VCaP (cell line): ENCODE results near the gene PTPRD.
"Not testable (repeated sequence)": the region's sequence is repeated elsewhere in the genome, so short reads cannot be mapped to it uniquely, and the experiment has no call there.

Experiments
- H3K27ac ChIP-seq: fragments of 450-650 bp; 2 replicates; pipeline ENCODE4 v1.5.1; 2017
- TF ChIP-seq, protein P1 (sequence below): fragments of 450-650 bp; conservative IDR thresholded peaks from 2 replicates; pipeline ENCODE4 v1.5.1; 2017; ENCODE audit warnings: mild to moderate bottlenecking, moderate library complexity

The PTPRD gene

DNA sequence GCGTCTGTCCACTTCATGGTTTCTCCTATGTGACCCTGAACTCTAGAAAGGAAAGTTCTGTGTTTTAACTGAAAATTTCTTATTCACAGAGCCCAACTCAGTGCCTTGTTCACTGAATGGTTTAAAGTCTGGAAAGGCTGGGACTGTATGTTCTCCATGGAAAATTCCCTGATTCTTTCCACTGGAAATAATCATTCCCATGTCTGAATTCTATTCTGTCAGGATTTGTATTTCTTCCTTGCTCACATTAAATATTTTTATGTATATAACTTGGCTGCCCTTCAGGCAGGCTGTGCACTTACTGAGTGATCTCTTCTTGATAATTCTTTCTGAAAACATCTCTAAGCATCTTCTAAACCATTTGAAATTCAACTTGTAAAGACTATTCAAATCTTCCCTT, 1686.3 kb downstream of the PTPRD start:
- TF ChIP-seq, protein P1, sequence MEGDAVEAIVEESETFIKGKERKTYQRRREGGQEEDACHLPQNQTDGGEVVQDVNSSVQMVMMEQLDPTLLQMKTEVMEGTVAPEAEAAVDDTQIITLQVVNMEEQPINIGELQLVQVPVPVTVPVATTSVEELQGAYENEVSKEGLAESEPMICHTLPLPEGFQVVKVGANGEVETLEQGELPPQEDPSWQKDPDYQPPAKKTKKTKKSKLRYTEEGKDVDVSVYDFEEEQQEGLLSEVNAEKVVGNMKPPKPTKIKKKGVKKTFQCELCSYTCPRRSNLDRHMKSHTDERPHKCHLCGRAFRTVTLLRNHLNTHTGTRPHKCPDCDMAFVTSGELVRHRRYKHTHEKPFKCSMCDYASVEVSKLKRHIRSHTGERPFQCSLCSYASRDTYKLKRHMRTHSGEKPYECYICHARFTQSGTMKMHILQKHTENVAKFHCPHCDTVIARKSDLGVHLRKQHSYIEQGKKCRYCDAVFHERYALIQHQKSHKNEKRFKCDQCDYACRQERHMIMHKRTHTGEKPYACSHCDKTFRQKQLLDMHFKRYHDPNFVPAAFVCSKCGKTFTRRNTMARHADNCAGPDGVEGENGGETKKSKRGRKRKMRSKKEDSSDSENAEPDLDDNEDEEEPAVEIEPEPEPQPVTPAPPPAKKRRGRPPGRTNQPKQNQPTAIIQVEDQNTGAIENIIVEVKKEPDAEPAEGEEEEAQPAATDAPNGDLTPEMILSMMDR = no peak

DNA sequence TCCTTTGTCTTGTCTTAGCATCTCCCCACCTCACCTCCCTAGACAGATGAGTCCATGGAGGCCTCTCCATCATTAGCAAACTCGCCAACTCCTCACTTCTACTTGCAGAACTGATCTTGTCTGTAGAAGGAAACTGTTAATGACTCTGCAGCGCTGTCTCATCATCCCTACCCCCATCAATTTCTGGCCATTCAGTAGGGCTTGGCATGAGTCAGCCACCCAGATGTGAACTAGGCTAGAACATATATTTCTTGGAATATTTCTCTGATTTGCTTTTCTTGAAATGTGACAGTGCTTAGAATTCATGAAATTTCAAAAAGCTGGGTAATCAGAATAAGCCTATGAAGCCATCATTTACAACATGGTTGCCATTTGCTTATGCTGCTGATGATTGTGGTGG, 1688.2 kb downstream of the PTPRD start:
- TF ChIP-seq, protein P1 = no peak
- H3K27ac ChIP-seq = no peak overlapping the region

More for the DNA sequence above, 1686.3 kb downstream of the PTPRD start:
- H3K27ac ChIP-seq = no peak overlapping the region

DNA sequence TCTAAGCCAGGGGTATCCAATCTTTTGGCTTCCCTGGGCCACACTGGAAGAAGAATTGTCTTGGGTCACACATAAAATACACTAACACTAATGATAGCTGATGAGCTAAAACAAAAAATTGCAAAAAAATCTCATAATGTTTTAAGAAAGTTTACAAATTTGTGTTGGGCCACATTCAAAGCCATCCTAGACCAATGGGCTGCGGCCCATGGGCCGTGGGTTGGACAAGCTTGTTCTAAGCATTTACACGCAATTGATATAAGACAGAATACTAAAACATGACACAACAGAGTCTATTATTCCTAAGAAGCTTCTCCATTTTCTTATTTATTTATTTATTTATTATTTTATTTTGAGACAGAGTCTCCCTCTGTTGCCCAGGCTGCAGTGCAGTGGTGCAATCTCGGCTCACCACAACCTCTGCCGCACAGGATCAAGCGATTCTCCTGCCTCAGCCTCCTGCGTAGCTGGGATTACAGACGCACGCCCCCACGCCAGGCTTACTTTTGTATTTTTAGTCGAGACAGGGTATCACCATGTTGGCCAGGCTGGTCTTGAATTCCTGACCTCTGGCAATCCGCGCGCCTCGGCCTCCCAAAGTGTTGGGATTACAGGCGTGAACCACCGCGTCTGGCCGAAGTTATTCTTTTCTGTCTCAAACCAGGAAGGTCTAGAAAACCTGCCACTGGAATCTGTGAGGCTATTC, 1692.2 kb downstream of the PTPRD start:
- H3K27ac ChIP-seq = not testable (repeated sequence)

DNA sequence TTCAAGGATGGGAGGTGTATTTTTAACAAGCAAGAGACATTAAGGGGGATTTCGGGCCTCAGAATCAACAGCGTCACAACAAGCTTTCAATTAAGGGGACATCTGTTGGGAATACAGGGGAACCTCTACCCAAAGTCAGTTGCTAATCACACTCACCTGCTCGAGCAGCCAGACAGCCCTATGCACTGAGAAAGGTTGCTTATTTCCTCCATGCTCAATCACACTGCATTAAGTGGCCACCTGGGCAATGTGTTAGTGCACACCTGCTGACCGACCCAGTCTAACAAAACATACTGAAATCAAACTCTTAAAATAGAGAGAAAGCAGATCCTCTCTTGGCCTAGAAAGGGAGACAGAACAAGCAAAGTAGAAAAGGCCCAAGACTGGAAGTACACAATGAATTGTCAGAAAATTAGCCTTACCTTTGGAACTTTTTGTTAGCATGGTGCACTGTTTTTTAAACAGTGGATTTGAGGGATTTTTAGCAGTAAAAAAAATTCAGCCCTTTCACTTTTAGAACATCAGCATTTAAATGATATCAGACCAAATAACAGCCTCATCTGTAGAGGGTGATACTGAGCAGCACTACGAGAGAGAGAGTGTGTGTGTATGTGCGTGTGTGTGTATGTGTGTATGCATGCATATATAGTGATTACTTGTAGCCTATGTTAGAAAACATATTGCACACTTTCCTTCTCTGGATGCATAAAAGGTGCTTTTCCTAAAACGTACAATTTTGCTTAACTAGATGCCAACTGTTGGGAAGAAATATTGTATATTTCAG, 1694.7 kb downstream of the PTPRD start:
- TF ChIP-seq, protein P1 = no peak
- no peak overlapping the region for H3K27ac ChIP-seq

DNA sequence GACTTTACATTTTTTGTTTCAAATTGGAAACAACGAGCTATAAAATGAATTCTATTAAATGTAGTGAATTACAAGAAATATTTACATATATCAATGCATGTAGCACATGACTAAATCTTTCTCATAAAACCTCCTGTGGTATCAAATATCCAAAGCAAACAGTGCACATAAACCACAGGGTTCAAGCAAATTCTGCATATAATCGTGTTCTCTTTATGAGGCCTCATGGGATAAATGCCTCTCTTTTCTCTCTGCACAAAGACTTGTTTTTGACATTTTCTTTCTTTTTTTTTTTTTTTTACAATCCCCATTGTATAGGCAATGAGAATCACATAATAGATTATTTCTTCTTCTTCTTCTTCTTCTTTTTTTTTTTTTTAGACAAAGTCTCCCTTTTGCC, 1696.0 kb downstream of the PTPRD start:
- H3K27ac ChIP-seq = no peak overlapping the region
- TF ChIP-seq, protein P1 = no peak

DNA sequence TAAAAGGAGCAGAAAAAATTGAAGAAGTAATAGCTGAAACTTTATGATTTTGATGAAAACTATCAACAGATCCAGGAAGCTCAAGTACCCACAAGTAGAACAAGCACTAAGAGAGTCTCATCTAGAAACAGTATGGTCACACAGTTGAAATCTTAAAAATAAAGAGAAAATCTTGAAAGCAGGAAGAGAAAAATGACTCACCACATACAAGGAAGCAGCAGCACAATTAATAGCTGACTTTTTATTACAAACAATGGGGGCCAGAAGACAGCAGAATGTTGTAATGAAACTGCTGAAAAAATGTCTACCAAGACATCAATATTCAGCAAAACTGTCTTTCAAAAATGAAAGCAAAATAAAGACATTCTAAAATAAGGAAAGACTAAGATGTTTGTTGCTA, 1704.9 kb downstream of the PTPRD start:
- H3K27ac ChIP-seq = no peak overlapping the region
- TF ChIP-seq, protein P1 = no peak

DNA sequence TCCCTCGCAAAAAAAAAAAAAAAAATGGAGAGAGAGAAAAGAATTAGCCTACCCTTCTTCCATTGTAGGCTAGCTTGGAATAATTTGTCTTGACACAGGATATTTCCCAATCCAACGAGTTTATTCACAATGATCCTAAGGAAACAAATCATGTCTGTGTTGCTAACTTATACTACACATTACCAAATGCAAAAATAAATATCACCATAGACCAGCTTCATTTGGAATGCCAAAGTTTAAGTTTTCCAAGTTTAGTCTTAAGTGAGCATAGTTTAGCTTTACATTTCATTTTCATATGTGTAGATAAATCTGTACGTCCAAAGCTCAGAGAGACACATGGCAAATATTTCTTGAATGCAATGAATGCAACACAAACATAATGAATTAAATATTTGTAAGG, 1707.1 kb downstream of the PTPRD start:
- TF ChIP-seq, protein P1 = no peak
- no peak overlapping the region for H3K27ac ChIP-seq
